Upper lobe of left lung (tissue), 6 donors: Measurements from ENCODE around the gene PKHD1. TPM values are rescaled to one million over a fixed set of nuclear protein-coding genes. Genes with fewer than 3 reads are reported as not detected.

Experiments used
- ATAC-seq, 2 donors: fragments of 200-7000 bp; cut with Tn5 transposase; one replicate each; pipeline ENCODE4 v1.9.1; 2022; ENCODE audit warnings: mild to moderate bottlenecking in 2 of 2, moderate library complexity in 2 of 2; ENCODE audit not compliant: low FRiP score in 2 of 2
- DNase-seq, 2 donors: peaks; one replicate each; pipeline ENCODE4 v3.0.0-alpha.2; 2019 to 2020
- H3K27ac ChIP-seq, 4 donors: fragments of 200-600 bp; sonication (generic); one replicate each; pipeline ENCODE4 v1.5.1; 2016 to 2019
- H3K27me3 ChIP-seq, 4 donors: fragments of 200-600 bp; sonication (generic); one replicate each; pipeline ENCODE4 v1.5.1; 2017 to 2019
- H3K36me3 ChIP-seq, 4 donors: fragments of 200-600 bp; sonication (generic); one replicate each; pipeline ENCODE4 v1.5.1; 2016 to 2019
- H3K4me1 ChIP-seq, 4 donors: fragments of 200-600 bp; sonication (generic); one replicate each; pipeline ENCODE4 v1.5.1; 2018 to 2019
- H3K4me3 ChIP-seq, 4 donors: fragments of 200-600 bp; sonication (generic); one replicate each; pipeline ENCODE4 v1.5.1; 2017 to 2019; ENCODE audit warnings: mild to moderate bottlenecking in 2 of 4, moderate library complexity in 1 of 4
- H3K9me3 ChIP-seq, 4 donors: fragments of 200-600 bp; sonication (generic); one replicate each; pipeline ENCODE4 v1.5.1; 2018 to 2019
- EP300 ChIP-seq, 4 donors: sonication (generic); formaldehyde crosslinking; IDR thresholded peaks; one replicate each; pipeline ENCODE4 v1.5.1; 2017; ENCODE audit warnings: antibody characterized with exemption in 4 of 4, control low read depth in 2 of 4
- POLR2A ChIP-seq, 4 donors: fragments of 450-650 bp; IDR thresholded peaks; one replicate each; pipeline ENCODE4 v1.5.1; 2016 to 2017; ENCODE audit warnings: antibody characterized with exemption in 4 of 4, mild to moderate bottlenecking in 2 of 4
- POLR2AphosphoS5 ChIP-seq, 2 donors: sonication (generic); formaldehyde crosslinking; IDR thresholded peaks; one replicate each; pipeline ENCODE4 v1.5.1; 2017; ENCODE audit warnings: antibody characterized with exemption in 2 of 2
- WGBS, 2 donors: methylation state at CpG; one replicate each; pipeline ENCODE4 v1.1.5; 2017 to 2018; 5-methylcytosine and 5-hydroxymethylcytosine counted together
- total RNA-seq, 6 donors: library from RNA; depleted of rRNA in 4 of 6; stranded (reverse); fragments of >200 nt in 4 of 6; gene quantifications; one replicate each; pipeline versions ENCODE4 v1.1.0 to v1.2.1, GENCODE V29; 2016 to 2021
- TF ChIP-seq, protein P1 (sequence below), 6 experiments: fragments of 450-650 bp in 4 of 6; fragments of 200-600 bp in 2 of 6; sonication (generic) in 2 of 6; IDR thresholded peaks; one replicate each; pipeline ENCODE4 v1.5.1; 2016 to 2019; ENCODE audit warnings: antibody characterized with exemption in 6 of 6
- donor health status: DM: no; HTN: no; CAD: no; lungs with moderate emphysema.
- donor health status: DM: no; HTN: yes; CAD: no; lungs with severe emphysema.

Gene PKHD1
- total RNA-seq, 6 donors from 2014 or later: 0.10 to 1.0 (median 0.34) TPM

DNA sequence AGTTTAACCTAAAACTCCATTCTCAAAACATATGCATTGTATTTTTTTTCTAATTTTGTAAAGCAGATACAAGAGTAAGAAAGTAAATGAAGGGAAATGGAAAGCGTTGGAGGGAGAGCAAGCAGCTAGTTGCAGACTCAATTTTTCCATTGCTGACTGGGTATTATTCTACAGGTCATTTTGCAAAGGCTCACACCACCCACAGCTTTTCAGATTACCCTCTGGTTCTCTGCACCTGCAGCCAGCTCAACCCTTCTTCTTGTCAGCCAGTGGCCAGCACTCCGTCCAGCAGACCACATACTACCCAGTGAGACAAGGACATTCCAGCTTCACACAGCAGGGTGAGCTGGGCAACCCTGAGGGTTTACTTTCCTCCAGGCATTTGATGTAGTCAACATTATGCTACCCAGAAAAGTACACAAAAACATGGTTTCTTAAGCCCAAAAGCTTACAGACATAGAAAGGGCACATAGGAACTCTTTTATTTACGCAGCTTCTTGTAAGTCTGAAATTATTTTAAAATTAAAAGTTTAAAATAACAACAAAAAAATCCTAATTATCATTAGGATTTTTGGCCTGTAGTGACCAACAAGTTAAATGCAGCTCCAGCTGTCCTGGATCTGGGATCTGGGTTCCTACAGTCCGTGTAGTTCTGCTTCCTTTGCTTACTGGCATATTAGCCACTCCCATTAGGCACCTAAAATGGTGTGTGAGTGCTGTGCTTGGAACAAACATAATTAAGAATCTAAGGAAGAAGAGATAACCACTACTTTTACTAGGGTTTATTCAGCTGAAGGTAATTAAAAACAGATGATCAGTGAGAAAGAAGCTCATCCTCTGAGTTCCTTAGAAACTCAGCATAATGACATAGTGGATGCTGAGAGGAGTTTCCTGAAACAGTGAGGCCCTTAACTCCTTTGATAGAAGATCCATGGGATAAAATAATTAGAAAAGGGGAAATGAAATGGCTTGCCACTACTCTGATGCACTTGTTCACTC is 185.3 kb downstream of the PKHD1 start:
- 73 to 83% methylated on average over 4 of the region's 4 CpGs for WGBS, 2 donors
- no peaks in the 10 kb centered on the region for H3K36me3 ChIP-seq
- no peaks in the 10 kb centered on the region for H3K27me3 ChIP-seq
- ATAC-seq (no peak), DNase-seq (no peak)
- H3K4me3 ChIP-seq: no peak overlapping the region
- TF ChIP-seq POLR2A (IDR thresholded peaks at IDR 0.05) (no peak), EP300 (IDR thresholded peaks at IDR 0.05) (no peak), POLR2AphosphoS5 (IDR thresholded peaks at IDR 0.05) (no peak)
- no peak overlapping the region for H3K27ac ChIP-seq
- H3K4me1 ChIP-seq: no peaks in the 10 kb centered on the region
- H3K9me3 ChIP-seq: no peaks in the 10 kb centered on the region

DNA sequence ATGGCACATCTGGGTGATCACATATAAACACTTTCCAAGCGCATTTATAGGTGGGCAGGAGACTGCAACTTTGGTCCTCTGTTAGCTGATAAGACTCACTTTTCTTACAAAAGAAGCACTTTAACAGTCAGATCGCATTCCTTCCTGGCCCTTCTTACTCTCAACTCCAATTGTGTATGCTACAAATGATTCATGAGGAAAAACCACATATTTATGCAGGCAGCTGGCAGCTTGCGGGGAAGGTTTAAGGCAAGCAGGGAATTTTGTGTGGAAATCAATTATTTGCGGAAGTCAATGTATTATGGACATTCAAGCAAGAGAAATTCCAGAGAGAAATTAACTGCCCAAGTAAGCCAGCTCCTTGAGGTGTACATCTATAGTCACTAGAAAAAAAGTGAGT is 194.0 kb downstream of the PKHD1 start:
- no peak overlapping the region for H3K4me3 ChIP-seq
- H3K27ac ChIP-seq: no peak overlapping the region
- no peaks in the 10 kb centered on the region for H3K27me3 ChIP-seq
- 81 to 89% methylated on average over 4 of the region's 4 CpGs for WGBS, 2 donors
- no peaks in the 10 kb centered on the region for H3K4me1 ChIP-seq
- TF ChIP-seq POLR2A (IDR thresholded peaks at IDR 0.05): no peak
- TF ChIP-seq, protein P1, sequence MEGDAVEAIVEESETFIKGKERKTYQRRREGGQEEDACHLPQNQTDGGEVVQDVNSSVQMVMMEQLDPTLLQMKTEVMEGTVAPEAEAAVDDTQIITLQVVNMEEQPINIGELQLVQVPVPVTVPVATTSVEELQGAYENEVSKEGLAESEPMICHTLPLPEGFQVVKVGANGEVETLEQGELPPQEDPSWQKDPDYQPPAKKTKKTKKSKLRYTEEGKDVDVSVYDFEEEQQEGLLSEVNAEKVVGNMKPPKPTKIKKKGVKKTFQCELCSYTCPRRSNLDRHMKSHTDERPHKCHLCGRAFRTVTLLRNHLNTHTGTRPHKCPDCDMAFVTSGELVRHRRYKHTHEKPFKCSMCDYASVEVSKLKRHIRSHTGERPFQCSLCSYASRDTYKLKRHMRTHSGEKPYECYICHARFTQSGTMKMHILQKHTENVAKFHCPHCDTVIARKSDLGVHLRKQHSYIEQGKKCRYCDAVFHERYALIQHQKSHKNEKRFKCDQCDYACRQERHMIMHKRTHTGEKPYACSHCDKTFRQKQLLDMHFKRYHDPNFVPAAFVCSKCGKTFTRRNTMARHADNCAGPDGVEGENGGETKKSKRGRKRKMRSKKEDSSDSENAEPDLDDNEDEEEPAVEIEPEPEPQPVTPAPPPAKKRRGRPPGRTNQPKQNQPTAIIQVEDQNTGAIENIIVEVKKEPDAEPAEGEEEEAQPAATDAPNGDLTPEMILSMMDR (IDR thresholded peaks at IDR 0.05): no peak
- no peak for TF ChIP-seq EP300 (IDR thresholded peaks at IDR 0.05)
- no peak for TF ChIP-seq POLR2AphosphoS5 (IDR thresholded peaks at IDR 0.05)
- DNase-seq (no peak), ATAC-seq (no peak)
- H3K36me3 ChIP-seq: no peaks in the 10 kb centered on the region
- H3K9me3 ChIP-seq: no peaks in the 10 kb centered on the region

DNA sequence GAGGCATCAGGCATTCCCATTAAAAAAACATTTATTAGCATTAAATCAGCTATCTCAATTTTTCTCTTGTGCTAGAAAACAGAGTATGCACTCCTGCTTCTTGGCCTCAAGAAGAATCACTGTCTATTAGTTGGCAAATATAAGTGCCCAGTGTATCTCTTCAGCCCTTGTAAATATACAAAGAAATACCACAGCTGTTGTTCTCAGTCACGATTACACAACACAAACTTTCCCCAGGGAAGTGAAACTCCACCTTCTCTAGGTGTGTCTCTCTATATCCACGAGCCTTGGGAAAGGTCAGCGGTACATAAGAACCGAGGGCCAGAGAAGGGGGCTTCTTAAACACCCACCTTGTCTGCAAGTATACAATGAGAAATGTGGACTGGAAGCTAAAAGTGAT is 194.7 kb downstream of the PKHD1 start:
- Histone ChIP-seq H3K27me3 (no peaks in the 10 kb centered on the region), H3K4me3 (no peak overlapping the region)
- DNase-seq: no peak

DNA sequence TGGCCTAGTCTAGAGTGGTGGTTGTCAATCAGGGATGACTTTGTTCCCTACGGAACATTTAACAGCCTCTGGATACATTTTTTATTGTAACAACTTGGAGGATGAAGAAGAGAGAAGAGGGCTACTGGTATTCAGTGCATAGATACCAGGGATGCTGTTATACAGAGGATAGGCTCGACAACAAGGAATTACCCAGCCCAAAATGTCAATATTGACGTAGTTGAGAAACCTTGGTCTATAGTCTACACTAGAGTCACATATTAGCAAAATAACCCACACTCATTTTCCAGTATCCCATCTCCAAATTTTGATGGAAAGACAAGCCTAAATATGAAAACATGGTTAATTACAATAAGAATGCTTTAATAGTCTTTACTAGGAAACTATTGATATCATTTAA is 195.1 kb downstream of the PKHD1 start:
- Histone ChIP-seq H3K27ac (no peak overlapping the region), H3K9me3 (no peaks in the 10 kb centered on the region), H3K4me1 (no peaks in the 10 kb centered on the region), H3K36me3 (no peaks in the 10 kb centered on the region), H3K27me3 (no peaks in the 10 kb centered on the region), H3K4me3 (no peak overlapping the region)
- no peak for ATAC-seq
- TF ChIP-seq, protein P1 (IDR thresholded peaks at IDR 0.05): no peak
- TF ChIP-seq POLR2AphosphoS5 (IDR thresholded peaks at IDR 0.05) (no peak), POLR2A (IDR thresholded peaks at IDR 0.05) (no peak), EP300 (IDR thresholded peaks at IDR 0.05) (no peak)
- DNase-seq: no peak
- 81 to 82% methylated on average over 3 of the region's 3 CpGs for WGBS, 2 donors

More for the DNA sequence above, 194.7 kb downstream of the PKHD1 start:
- Histone ChIP-seq H3K36me3 (no peaks in the 10 kb centered on the region), H3K27ac (no peak overlapping the region), H3K4me1 (no peaks in the 10 kb centered on the region), H3K9me3 (no peaks in the 10 kb centered on the region)
- TF ChIP-seq POLR2A (IDR thresholded peaks at IDR 0.05) (no peak), EP300 (IDR thresholded peaks at IDR 0.05) (no peak), POLR2AphosphoS5 (IDR thresholded peaks at IDR 0.05) (no peak)
- TF ChIP-seq, protein P1 (IDR thresholded peaks at IDR 0.05): no peak
- ATAC-seq: no peak
- WGBS, 2 donors: 72 to 78% methylated on average over 4 of the region's 4 CpGs

DNA sequence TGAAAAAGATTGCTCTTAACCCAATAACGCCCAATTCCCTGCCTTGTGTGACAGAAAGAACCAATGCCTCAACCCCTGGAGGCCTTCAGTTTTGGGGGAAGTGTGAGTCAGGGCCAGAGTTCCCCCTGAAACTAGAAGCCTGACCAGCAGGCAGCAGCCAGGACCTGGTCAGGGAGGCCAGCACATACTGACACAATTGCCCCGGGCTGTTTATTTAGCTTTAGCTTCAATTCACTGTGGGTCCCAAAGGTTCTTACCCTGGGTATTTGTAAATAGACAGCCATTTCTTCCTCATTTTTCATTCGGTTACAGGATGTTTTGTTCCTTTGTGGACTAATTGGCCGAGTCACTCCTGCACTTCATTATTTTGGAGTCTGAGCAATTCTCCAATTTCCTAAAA is 195.6 kb downstream of the PKHD1 start:
- Histone ChIP-seq H3K4me3 (no peak overlapping the region), H3K27ac (no peak overlapping the region), H3K9me3 (no peaks in the 10 kb centered on the region), H3K36me3 (no peaks in the 10 kb centered on the region), H3K4me1 (no peaks in the 10 kb centered on the region), H3K27me3 (no peaks in the 10 kb centered on the region)
- ATAC-seq (no peak), DNase-seq (no peak)
- TF ChIP-seq EP300 (IDR thresholded peaks at IDR 0.05) (no peak), POLR2AphosphoS5 (IDR thresholded peaks at IDR 0.05) (no peak), POLR2A (IDR thresholded peaks at IDR 0.05) (no peak)
- TF ChIP-seq, protein P1 (IDR thresholded peaks at IDR 0.05): no peak
- WGBS, 2 donors: 43 to 74% methylated on average over 4 of the region's 4 CpGs
